GM12878 (cell line): ENCODE data around the gene MSI2. TPM values are rescaled to one million over a fixed set of nuclear protein-coding genes. Genes with fewer than 3 reads are reported as not detected.

Source experiments
- ATAC-seq: fragments of 200-7000 bp; cut with Tn5 transposase; 3 replicates; pipeline ENCODE4 v1.9.1; 2020; ENCODE audit warnings: mild to moderate bottlenecking, moderate library complexity
- BruUV-seq: library from RNA; stranded (reverse); fragments of 400-500 nt; replicated peaks from 2 replicates; lab custom pipeline; 2021; lab: Mats Ljungman, UMichigan
- CTCF ChIA-PET: fragments of 300-600 bp; sonication (Branson Sonifier 250); formaldehyde crosslinking; extraction: SDS; loops from one replicate; lab custom pipeline; 2021; ENCODE audit warnings: inconsistent platforms; lab: Yijun Ruan, JAX
- POLR2A ChIA-PET: fragments of 350-600 bp; formaldehyde crosslinking; extraction: SDS; loops from one replicate; lab custom pipeline; 2021; ENCODE audit warnings: inconsistent platforms; lab: Charles Lee
- RAD21 ChIA-PET: fragments of 300-600 bp; sonication (Branson Sonifier 250); formaldehyde crosslinking; loops from one replicate; lab custom pipeline; 2023; ENCODE audit warnings: antibody characterized with exemption; ENCODE audit not compliant: unreplicated experiment; lab: Charles Lee
- SMC1A ChIA-PET: fragments of 300-600 bp; sonication (Branson Sonifier 250); formaldehyde crosslinking; loops from one replicate; lab custom pipeline; 2023; ENCODE audit not compliant: unreplicated experiment, uncharacterized antibody; lab: Charles Lee
- DNase-seq: peaks from one replicate; pipeline ENCODE4 v3.0.0-alpha.2; 2011; ENCODE audit warnings: low read depth, low spot score
- FAIRE-seq: peaks from 3 replicates; lab custom pipeline; 2011; peaks lifted over from hg19 to GRCh38; lab: Jason Lieb, UNC
- H2AFZ ChIP-seq: 2 replicates; pipeline ENCODE4 v1.6.0; 2011; ENCODE audit warnings: low read depth, low read length, control low read depth; ENCODE audit not compliant: control insufficient read depth
- H3K27ac ChIP-seq: 2 replicates; pipeline ENCODE4 v1.5.1; 2011; ENCODE audit warnings: control low read depth; ENCODE audit not compliant: control insufficient read depth, insufficient read depth
- H3K27me3 ChIP-seq, 2 experiments: replicated peaks in 1 of 2; 2 replicates each; pipeline versions ENCODE4 v1.6.0 to v1.6.1; 2011; ENCODE audit warnings: low read length in 1 of 2; ENCODE audit not compliant: control insufficient read depth in 2 of 2, insufficient read depth in 2 of 2
- H3K36me3 ChIP-seq, 2 experiments: 2 replicates each; pipeline ENCODE4 v1.5.1; 2011; ENCODE audit warnings: low read length in 1 of 2; ENCODE audit not compliant: control insufficient read depth in 2 of 2, insufficient read depth in 2 of 2
- H3K4me1 ChIP-seq: 2 replicates; pipeline ENCODE4 v1.6.1; 2011; ENCODE audit warnings: mild to moderate bottlenecking, low read length, moderate library complexity, mixed read lengths; ENCODE audit not compliant: control insufficient read depth, insufficient read depth
- H3K4me2 ChIP-seq: 2 replicates; pipeline ENCODE4 v1.6.0; 2011; ENCODE audit warnings: control low read depth; ENCODE audit not compliant: control insufficient read depth, insufficient read depth
- H3K4me3 ChIP-seq: fragments of 200-600 bp; sonication (generic); 2 replicates; pipeline ENCODE4 v1.5.1; 2016
- H3K79me2 ChIP-seq: 2 replicates; pipeline ENCODE4 v1.6.0; 2011; ENCODE audit warnings: low read length; ENCODE audit not compliant: control insufficient read depth, insufficient read depth
- H3K9ac ChIP-seq: 2 replicates; pipeline ENCODE4 v1.8.0; 2011; ENCODE audit warnings: low read length, control low read depth, mixed read lengths; ENCODE audit not compliant: control insufficient read depth, insufficient read depth
- H3K9me3 ChIP-seq: replicated peaks from 3 replicates; pipeline ENCODE4 v1.5.1; 2011; ENCODE audit warnings: mild to moderate bottlenecking, low read length; ENCODE audit not compliant: control insufficient read depth, insufficient read depth
- H4K20me1 ChIP-seq: 2 replicates; pipeline ENCODE4 v1.6.0; 2011; ENCODE audit not compliant: control insufficient read depth, insufficient read depth
- EP300 ChIP-seq, 2 experiments: fragments of 150-350 bp in 1 of 2; IDR thresholded peaks; 2 replicates each; pipeline ENCODE4 v1.6.1; 2011 to 2012; ENCODE audit warnings: low read depth in 2 of 2, low read length in 2 of 2, borderline replicate concordance in 1 of 2, improper control_type of control experiment in 1 of 2, inconsistent platforms in 1 of 2; ENCODE audit not compliant: control insufficient read depth in 1 of 2
- FOS ChIP-seq: IDR thresholded peaks from 3 replicates; pipeline ENCODE4 v1.6.1; 2011; ENCODE audit warnings: borderline replicate concordance; ENCODE audit not compliant: insufficient read length; ENCODE audit errors: extremely low read depth
- MYB ChIP-seq: fragments of 150-350 bp; IDR thresholded peaks from 2 replicates; pipeline ENCODE4 v1.6.1; 2014; ENCODE audit warnings: mild to moderate bottlenecking, low read depth, low read length, borderline replicate concordance
- NFXL1 ChIP-seq: fragments of 450-650 bp; IDR thresholded peaks from 2 replicates; pipeline ENCODE4 v1.6.1; 2017; ENCODE audit warnings: antibody characterized with exemption, mild to moderate bottlenecking, borderline replicate concordance
- SPI1 ChIP-seq: IDR thresholded peaks from 2 replicates; pipeline ENCODE4 v1.6.1; 2011; ENCODE audit warnings: low read depth, mild to moderate bottlenecking, low read length, moderate library complexity, borderline replicate concordance; ENCODE audit not compliant: insufficient read depth
- WGBS: methylation state at CpG from one replicate; pipeline ENCODE4 v1.1.6; 2016; ENCODE audit warnings: low lambda C conversion rate; ENCODE audit not compliant: insufficient replicate concordance, insufficient coverage; ENCODE audit errors: missing lambda C conversion rate; 5-methylcytosine and 5-hydroxymethylcytosine counted together
- in situ Hi-C: fragments of 300-500 bp; cut with MboI; formaldehyde crosslinking; loops from 9 replicates; pipeline ENCODE4 v1.14.3; 2018; ENCODE audit warnings: mixed read lengths
- intact Hi-C: fragments of 100-400 bp; cut with micrococcal nuclease; formaldehyde crosslinking; loops from one replicate; pipeline ENCODE4 v1.14.2; 2022; ENCODE audit not compliant: unreplicated experiment
- polyA plus RNA-seq, 11 experiments: library from polyadenylated mRNA; depleted of rRNA in 4 of 11; unstranded in 6 of 11; stranded (reverse) in 5 of 11; fragments of >200 nt; fragmentation: Nextera tagmentation in 4 of 11; fragmentation: Illumina TruSeq in 1 of 11; extraction: Ambion mirVana in 4 of 11; extraction: Trizol in 1 of 11; gene quantifications; 1 replicate in 1 of 11; 2 replicates in 10 of 11; pipeline versions ENCODE4 v1.2.1 to v1.2.3, GENCODE V29; 2011 to 2016; ENCODE audit warnings: inconsistent platforms in 2 of 11, missing spikeins in 2 of 11, low read depth in 1 of 11
- total RNA-seq, 4 experiments: library from RNA; depleted of rRNA in 3 of 4; stranded (reverse); fragments of >200 nt in 3 of 4; fragmentation: Illumina TruSeq in 1 of 4; extraction: Trizol in 1 of 4; gene quantifications; 2 replicates each; pipeline versions ENCODE4 v1.2.1 to v1.2.3, GENCODE V29; 2013 to 2021
- TF ChIP-seq, protein P1 (sequence below): IDR thresholded peaks from 2 replicates; pipeline ENCODE4 v1.6.1; 2012; ENCODE audit warnings: low read length, inconsistent platforms
- TF ChIP-seq, protein P2 (sequence below): fragments of 450-650 bp; formaldehyde crosslinking; IDR thresholded peaks from 2 replicates; pipeline ENCODE4 v1.5.0; 2022; ENCODE audit warnings: mild to moderate bottlenecking, missing genetic modification characterization

Gene MSI2
- total and polyA plus RNA-seq, 10 of the 15 experiments (the other 5 are each of a cell fraction or from before 2014, with no cell fraction given) = 6.1 to 76.1 (median 42.0) TPM

DNA sequence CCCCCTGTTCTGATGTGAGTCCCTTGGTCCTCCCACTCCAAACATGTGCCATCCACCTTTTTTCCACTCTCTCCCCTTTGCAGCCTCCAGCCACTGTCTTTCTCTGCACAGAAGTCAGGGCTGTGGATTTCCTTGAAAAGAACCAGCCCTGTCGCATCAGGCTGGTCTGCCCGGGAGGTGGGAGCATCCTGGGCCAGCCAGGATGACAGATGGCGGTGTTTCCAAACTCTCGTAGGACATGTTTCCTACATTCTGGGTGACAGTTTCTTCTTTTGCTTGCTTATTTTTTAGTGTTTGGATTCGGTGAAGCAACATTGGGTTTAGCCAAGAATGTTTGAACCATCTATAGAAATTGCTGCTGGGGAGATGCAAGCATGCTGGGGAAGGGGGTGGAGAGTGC, 388.0 kb downstream of the MSI2 start:
- ChIA-PET CTCF (no interaction called here), SMC1A (no interaction called here)
- H3K4me1 ChIP-seq = no peaks in the 10 kb centered on the region
- no peaks in the 10 kb centered on the region for H3K79me2 ChIP-seq
- BruUV-seq = no TSS peak
- FAIRE-seq (no peak), DNase-seq (no peak), ATAC-seq (no peak)
- no peaks in the 10 kb centered on the region for H3K27me3 ChIP-seq
- H3K9ac ChIP-seq = no peak overlapping the region
- 97% methylated on average over 5 of the region's 5 CpGs for WGBS
- no peak overlapping the region for H3K4me2 ChIP-seq
- H3K36me3 ChIP-seq = peaks cover 0 to 5% of the 10 kb centered on the region in 2 experiments; a peak in 3 of 4 replicates
- in situ Hi-C loops = no loop called here
- no peak overlapping the region for H2AFZ ChIP-seq
- H3K4me3 ChIP-seq = no peak overlapping the region
- TF ChIP-seq FOS = no peak
- no peak for TF ChIP-seq EP300 (IDR thresholded peaks at IDR 0.05; ENCODE audit: borderline replicate concordance in 1 of 2, control insufficient read depth in 1 of 2, low read depth in 2 of 2, low read length in 2 of 2)
- no peak for TF ChIP-seq SPI1
- TF ChIP-seq MYB = no peak
- TF ChIP-seq NFXL1 = no peak
- TF ChIP-seq, protein P1, sequence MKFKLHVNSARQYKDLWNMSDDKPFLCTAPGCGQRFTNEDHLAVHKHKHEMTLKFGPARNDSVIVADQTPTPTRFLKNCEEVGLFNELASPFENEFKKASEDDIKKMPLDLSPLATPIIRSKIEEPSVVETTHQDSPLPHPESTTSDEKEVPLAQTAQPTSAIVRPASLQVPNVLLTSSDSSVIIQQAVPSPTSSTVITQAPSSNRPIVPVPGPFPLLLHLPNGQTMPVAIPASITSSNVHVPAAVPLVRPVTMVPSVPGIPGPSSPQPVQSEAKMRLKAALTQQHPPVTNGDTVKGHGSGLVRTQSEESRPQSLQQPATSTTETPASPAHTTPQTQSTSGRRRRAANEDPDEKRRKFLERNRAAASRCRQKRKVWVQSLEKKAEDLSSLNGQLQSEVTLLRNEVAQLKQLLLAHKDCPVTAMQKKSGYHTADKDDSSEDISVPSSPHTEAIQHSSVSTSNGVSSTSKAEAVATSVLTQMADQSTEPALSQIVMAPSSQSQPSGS = no peak
- TF ChIP-seq, protein P2, sequence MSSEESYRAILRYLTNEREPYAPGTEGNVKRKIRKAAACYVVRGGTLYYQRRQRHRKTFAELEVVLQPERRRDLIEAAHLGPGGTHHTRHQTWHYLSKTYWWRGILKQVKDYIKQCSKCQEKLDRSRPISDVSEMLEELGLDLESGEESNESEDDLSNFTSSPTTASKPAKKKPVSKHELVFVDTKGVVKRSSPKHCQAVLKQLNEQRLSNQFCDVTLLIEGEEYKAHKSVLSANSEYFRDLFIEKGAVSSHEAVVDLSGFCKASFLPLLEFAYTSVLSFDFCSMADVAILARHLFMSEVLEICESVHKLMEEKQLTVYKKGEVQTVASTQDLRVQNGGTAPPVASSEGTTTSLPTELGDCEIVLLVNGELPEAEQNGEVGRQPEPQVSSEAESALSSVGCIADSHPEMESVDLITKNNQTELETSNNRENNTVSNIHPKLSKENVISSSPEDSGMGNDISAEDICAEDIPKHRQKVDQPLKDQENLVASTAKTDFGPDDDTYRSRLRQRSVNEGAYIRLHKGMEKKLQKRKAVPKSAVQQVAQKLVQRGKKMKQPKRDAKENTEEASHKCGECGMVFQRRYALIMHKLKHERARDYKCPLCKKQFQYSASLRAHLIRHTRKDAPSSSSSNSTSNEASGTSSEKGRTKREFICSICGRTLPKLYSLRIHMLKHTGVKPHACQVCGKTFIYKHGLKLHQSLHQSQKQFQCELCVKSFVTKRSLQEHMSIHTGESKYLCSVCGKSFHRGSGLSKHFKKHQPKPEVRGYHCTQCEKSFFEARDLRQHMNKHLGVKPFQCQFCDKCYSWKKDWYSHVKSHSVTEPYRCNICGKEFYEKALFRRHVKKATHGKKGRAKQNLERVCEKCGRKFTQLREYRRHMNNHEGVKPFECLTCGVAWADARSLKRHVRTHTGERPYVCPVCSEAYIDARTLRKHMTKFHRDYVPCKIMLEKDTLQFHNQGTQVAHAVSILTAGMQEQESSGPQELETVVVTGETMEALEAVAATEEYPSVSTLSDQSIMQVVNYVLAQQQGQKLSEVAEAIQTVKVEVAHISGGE (CRISPR knock-in tag) = no peak
- TF ChIP-seq, all 136 proteins: peak for 0
- no peak overlapping the region for H3K27ac ChIP-seq
- intact Hi-C loops = no loop called here
- ChIA-PET POLR2A (no interaction called here), RAD21 (no interaction called here)
- H3K9me3 ChIP-seq = no peaks in the 10 kb centered on the region
- H4K20me1 ChIP-seq = no peaks in the 10 kb centered on the region
